GM21447 (cell line): Measurements from ENCODE around the gene KLHL26.
"Not testable (repeated sequence)": the region's sequence is repeated elsewhere in the genome, so short reads cannot be mapped to it uniquely, and the experiment has no call there.

ENCODE experiments used
- ATAC-seq: cut with Tn5 transposase; IDR thresholded peaks from one replicate; pipeline ENCODE4 v1.9.1; 2021; ENCODE audit not compliant: unreplicated experiment

KLHL26 gene, protein sequence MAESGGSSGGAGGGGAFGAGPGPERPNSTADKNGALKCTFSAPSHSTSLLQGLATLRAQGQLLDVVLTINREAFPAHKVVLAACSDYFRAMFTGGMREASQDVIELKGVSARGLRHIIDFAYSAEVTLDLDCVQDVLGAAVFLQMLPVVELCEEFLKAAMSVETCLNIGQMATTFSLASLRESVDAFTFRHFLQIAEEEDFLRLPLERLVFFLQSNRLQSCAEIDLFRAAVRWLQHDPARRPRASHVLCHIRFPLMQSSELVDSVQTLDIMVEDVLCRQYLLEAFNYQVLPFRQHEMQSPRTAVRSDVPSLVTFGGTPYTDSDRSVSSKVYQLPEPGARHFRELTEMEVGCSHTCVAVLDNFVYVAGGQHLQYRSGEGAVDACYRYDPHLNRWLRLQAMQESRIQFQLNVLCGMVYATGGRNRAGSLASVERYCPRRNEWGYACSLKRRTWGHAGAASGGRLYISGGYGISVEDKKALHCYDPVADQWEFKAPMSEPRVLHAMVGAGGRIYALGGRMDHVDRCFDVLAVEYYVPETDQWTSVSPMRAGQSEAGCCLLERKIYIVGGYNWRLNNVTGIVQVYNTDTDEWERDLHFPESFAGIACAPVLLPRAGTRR

GRCh38 chr19:18636969-18637629, at the start of gene KLHL26:
KLHL26 (plus strand) TSS chr19:18637028; CDS start chr19:18637055, 27 bp downstream.
- ATAC-seq, result no peak

- ATAC-seq, result no peak
These were observed 49.3 kb upstream of the KLHL26 start for GRCh38 chr19:18587561-18587960.

DNA sequence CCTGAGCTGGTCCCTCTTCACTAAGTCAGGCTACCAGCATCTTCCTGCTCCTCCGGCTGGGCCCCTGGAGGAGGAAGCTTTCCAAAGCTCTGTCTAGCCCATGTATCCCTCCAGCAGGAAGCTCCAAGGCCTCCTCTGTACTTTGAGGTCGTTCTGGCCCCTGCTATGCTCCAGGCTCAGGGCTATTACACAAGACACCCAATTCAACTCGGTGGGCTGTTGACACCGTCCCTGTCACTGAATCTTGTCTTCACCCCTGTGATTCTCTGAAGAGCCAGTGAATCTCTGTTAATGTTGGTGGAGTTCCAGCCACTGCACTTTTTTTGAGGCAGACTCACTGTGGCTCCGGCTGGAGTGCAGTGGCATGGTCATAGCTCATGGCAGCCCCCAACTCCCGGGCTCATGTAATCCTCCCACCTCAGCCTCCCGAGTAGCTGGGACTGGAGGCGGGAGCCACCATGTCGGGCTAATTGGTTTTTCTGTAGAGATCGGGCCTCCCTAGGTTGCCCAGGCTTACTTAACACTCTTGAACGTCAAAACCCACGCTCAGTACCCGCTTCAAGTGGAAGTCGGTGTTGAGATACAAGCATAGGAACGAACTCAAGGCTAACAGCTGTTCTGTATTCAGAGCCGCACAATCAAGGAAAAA, 48.7 kb upstream of the KLHL26 start:
- peak; percentile 5 for ATAC-seq

DNA sequence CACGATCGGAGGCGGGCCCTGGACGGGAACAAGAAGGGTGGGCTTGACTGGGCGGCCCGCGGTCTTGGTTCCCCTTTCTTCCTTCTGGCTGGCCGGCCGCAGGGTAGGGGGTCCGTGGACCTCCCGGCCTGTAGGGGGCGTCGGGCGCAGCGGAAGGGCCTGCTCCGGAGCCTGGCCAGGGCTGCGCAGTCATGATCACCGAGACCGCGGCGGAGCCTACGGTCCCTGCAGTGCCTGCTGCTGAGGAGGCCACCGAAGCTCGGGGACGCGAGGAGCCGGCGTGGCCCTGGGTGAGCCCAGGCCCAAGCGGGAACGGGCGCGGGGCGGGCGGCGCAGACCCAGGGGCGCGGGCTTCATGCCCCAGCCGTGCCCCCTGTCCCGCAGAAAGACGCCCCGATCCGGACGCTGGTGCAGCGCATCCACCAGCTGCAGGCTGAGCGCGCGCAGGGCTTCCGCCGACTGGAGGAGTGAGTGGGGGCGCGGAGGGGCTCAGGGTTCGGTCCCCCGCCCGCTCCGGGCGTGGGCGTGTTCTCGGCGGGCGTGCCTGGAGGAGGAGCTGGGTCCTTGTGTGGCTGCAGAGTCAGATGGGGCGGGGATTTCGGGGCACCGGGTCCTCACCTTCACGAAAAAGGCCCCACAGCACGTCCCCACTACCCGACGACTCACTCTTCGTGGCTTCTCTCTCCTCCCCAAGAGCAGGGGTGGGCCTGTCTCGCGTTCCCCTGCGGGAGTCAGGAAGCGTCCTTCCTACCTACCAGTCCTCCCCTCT, 48.0 kb upstream of the KLHL26 start, which contains the start of gene REX1BD:
Gene REX1BD (plus strand): TSS at position 188 of the 769 bp plus-strand sequence. CDS start 4 bp downstream, at position 192.
- peak; percentile 73 for ATAC-seq

DNA sequence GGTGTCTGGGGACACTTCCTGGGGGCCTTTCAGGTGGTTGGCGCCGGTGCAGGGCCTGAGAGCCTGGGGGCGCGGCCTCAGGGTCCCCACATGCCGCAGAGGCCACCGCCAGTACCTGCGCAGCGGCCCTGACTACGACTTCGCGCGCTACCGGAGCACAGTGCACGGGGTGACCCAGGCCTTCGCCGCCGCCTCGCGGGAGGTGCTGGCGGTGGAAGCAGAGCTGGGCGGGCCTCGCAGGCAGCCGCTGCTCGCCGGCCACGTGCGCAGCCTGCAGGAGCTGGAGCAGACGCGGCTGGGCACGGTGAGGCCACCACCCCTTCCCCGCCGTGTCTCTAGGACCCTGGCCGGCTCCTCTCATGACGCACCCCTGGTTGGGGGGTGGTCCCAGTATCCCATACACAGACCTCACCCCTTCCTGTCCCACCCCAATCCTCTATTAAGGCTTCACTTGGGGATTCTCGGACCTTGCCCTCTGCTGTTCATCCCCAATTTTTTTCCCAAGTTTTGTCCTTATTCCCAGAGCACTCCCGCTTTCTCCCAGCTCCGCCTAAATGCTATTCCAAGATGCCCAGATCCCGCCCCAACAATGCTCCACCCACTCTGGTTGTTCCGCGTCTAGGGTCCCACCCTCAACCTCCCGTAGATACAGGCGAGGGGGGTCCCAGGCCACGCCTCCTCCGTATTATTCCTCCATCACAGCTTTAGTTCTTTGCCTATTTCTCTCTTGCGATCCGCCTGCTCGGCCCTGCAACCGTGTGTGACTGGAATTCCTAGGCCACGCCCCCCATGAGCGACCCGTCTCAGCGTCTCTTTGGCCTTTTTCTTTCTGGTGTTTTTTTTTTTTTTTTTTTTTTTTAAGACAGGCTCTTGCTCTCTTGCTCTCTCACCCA, 47.2 kb upstream of the KLHL26 start:
- peak; percentile 31 for ATAC-seq

- no peak for ATAC-seq
These were observed 46.3 kb upstream of the KLHL26 start for GRCh38 chr19:18590273-18591272.

- no peak for ATAC-seq
These were observed 45.0 kb upstream of the KLHL26 start for GRCh38 chr19:18591735-18592385.

- ATAC-seq, result not testable (repeated sequence)
These were observed 44.1 kb upstream of the KLHL26 start for GRCh38 chr19:18592732-18593131.

- no peak for ATAC-seq
These were observed 43.3 kb upstream of the KLHL26 start for GRCh38 chr19:18593367-18594095.

DNA sequence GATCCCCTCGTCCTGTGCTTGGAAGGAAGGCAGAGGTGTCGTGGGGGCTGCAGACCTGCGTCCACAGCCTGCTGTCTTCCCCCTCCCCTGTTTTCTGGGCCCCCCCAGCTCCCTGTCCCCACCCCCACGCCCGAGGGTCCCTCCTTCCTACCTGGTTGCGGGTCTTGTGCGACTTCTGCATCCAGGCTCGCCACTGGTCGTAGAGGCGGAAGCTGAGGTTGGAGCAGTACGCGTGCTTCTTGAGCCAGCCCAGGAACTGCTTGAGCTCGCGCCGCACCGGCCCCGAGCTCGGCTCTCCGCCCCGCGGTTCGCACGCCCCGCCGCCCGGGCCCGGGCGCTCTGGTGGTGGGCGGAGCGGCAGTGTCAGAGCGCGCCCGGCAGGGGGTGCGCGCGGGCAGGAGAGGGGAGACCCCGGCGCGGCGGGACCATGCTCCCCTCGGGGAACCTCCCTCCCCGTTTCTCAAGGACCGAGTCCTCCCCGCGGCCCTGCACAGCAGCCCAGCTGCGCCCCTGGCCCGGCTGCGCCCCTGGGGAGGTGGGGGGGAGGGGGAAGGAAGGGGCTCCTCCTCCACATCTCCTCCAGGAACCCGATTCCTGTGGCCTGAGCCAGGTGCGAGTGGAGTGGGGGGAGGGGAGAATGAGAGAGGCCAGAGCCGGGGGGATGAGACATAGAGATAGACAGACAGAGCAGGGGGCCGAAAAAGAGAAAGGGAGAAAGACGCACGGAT, 42.6 kb upstream of the KLHL26 start:
- no peak for ATAC-seq

DNA sequence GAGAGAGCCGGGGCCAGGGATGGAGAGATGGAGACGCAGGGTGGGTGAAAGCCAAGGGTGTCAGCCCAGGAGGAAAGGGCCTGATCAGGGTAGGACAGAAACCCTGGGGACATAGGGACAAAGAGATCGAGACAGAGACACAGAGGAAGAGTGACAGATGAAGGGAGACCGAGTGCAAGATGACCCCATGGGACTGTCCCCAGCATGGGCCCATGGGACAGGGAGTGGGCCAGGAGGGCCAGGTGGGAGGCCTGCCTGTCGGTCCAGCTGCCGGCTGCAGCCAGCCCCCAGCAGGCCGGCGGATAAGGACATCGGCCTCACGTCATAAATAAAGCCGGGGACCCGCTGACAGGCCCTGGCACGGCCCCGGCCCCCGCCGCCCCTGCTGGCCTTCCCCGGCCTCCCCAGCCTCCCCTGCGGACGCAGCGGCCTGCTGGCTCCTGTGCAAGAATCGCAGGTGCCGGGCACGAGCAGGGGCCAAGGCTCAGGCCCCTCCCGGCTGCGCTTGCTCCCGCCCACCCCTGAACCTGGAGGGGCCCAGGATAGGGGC, 41.9 kb upstream of the KLHL26 start:
- ATAC-seq, result no peak

DNA sequence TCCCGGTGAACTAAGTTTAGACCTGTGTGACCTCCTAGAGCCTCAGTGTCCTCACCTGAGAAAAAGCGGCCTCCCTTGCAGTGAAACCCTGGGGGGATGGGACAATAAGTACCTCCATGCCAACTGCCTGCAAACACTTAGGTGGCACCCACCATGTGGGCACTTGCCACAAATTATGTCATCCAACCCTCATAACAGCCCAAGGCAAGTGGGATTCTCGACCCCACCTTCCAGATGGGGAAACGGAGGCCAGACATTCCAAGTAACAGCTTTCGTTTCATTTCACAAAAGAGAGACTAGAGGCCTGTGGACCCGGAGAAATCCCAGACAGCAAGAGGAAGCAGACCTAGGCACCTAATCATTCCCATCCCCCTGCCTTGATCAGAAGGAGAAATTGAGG, 41.4 kb upstream of the KLHL26 start:
- no peak for ATAC-seq

DNA sequence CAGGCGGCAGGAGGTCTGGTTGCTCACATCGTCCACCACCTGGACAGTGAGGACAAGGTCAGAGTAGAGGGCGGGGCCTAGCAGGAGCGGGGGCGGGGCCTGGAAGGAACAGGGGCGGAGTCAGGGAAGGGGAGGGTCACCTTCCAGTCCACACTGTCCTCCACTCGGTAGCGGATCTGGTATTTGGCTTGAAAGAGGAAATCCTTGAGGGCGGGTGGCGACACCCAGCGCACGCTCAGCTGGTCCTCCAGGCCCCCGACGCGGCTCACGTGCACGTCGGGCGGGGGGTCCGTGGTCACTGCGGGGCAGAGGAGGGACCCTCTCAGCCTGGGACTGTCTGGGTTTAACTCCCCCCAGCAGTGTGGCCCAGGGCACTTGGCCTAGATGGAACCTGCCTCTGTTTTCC, 40.1 kb upstream of the KLHL26 start:
- ATAC-seq, result no peak

DNA sequence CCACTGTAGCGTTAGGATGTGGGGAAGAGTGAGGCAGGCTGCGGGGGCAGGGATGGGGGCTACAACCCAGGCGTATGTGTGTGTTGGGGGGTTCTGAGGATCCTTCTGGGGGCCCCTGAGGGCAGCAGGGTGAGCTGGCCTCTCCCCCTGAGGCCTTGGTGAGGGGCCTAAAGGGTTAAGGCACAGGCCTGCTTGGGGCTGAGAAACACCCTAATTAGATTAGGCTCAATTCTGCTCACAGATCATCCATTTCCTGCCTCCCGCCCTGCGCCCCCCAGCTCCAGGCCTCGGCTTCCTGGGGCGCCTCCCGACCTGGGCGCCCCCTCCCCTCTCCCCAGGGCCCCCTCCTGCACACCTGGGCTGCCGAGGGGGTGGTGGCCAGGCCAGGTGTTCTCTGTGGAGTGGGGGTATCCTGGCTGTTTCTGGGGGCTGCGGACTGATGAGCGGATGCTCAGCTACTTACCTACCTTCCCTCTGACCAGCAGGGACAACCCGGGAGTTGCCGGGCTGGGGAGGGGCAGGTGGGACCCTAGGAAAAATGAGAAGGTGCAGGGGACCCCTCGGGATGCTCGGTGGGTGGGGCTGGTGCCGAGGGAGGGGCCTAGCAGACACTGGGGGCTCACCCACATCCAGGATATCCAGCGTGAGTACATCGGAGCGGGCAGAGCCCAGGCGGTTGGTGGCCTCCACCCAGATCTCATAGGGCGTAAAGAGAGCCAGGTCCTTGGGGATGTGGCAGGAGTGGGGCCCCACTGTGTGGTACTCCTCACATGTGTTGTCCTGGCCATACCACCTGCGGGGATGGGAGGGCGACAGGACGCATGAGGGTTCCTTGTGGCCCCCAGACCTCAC, 38.8 kb upstream of the KLHL26 start:
- no peak for ATAC-seq

DNA sequence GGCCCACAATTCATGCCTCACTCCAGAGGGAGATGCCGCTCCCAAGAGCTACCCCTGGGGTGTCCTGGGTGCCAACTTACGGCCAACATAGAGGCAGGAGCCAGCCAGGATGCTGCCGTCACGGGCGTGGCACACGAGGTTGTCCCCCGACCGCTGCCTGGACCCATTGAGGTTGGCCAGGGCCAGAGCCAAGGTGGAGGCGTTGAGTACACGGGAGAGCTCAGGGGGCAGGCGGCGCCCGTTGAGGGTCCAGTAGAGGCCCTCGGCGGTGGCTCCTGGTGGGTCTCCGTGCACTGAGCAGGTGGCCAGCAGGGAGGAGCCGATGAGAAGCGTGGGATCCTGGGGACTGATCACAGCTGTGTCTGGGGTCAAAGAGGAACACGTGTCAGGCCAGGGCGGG, 37.3 kb upstream of the KLHL26 start:
- ATAC-seq, result no peak
